ENCODE data around the gene CDC25A. TPM values are rescaled to one million over a fixed set of nuclear protein-coding genes. Genes with fewer than 3 reads are reported as not detected.

Gene CDC25A
- total and polyA plus RNA-seq, 8 donors = 0.28 to 1.1 (median 0.72) TPM

- ATAC-seq (peak; percentile 13 to 71 (median 54)), DNase-seq (no peak), FAIRE-seq (no peak)
- Histone ChIP-seq H3K4me3 (no peak overlapping the region), H3K36me3 (no peaks in the 10 kb centered on the region), H3K27ac (peak overlapping the region in 3 of 4 donors; percentile 23 to 62 (median 50)), H3K27me3 (no peaks in the 10 kb centered on the region), H3K4me1 (peaks cover 0 to 10% (median 9%) of the 10 kb centered on the region in 3 donors), H3K9me3 (no peaks in the 10 kb centered on the region)
- intact Hi-C loops (cut with DNase I) = no loop called here
- TF ChIP-seq, protein P1, sequence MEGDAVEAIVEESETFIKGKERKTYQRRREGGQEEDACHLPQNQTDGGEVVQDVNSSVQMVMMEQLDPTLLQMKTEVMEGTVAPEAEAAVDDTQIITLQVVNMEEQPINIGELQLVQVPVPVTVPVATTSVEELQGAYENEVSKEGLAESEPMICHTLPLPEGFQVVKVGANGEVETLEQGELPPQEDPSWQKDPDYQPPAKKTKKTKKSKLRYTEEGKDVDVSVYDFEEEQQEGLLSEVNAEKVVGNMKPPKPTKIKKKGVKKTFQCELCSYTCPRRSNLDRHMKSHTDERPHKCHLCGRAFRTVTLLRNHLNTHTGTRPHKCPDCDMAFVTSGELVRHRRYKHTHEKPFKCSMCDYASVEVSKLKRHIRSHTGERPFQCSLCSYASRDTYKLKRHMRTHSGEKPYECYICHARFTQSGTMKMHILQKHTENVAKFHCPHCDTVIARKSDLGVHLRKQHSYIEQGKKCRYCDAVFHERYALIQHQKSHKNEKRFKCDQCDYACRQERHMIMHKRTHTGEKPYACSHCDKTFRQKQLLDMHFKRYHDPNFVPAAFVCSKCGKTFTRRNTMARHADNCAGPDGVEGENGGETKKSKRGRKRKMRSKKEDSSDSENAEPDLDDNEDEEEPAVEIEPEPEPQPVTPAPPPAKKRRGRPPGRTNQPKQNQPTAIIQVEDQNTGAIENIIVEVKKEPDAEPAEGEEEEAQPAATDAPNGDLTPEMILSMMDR (IDR thresholded peaks at IDR 0.05) = no peak
- WGBS, 2 donors = 34 to 41% methylated on average over 4 of the region's 4 CpGs
Measured at GRCh38 chr3:48232232-48232631, 44.0 kb upstream of the CDC25A start.

GRCh38 chr3:48226939-48227338, 38.7 kb upstream of the CDC25A start:
- DNase-seq = no peak

DNA sequence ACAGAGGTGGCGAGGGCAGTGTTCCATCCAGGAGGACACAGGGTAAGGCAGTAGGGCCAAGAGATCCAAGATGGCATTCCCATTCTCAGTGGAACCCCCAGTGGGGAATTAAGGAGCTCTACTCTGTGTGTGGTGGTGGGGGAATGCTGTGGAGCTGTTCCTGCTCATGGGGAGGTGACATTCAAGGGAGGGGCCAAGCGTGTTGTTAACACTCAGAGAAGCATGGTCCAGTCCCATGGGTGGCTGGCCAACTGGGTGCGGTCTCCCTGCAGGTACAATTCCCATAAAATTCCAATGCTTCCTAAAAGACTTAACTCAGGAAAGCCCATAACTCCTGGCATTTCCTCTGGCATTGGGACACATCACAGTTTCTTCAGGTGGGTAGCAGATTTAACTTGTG, 37.4 kb upstream of the CDC25A start:
- TF ChIP-seq, protein P1 (IDR thresholded peaks at IDR 0.05) = no peak
- WGBS, 2 donors = 80 to 83% methylated on average over 3 of the region's 3 CpGs
- ATAC-seq (no peak), DNase-seq (no peak), FAIRE-seq (no peak)
- Histone ChIP-seq H3K27ac (no peak overlapping the region), H3K36me3 (no peaks in the 10 kb centered on the region), H3K4me1 (no peaks in the 10 kb centered on the region), H3K9me3 (no peaks in the 10 kb centered on the region), H3K27me3 (no peaks in the 10 kb centered on the region), H3K4me3 (no peak overlapping the region)
- intact Hi-C loops (cut with DNase I) = no loop called here

More at GRCh38 chr3:48226939-48227338, 38.7 kb upstream of the CDC25A start:
- WGBS, 2 donors = 21 to 54% methylated on average over 3 of the region's 3 CpGs
- Histone ChIP-seq H3K27me3 (no peaks in the 10 kb centered on the region), H3K36me3 (no peaks in the 10 kb centered on the region), H3K4me3 (no peak overlapping the region), H3K9me3 (no peaks in the 10 kb centered on the region), H3K4me1 (peaks cover 0 to 4% (median 0%) of the 10 kb centered on the region in 3 donors), H3K27ac (no peak overlapping the region)
- TF ChIP-seq, protein P1 (IDR thresholded peaks at IDR 0.05) = no peak
- no peak for FAIRE-seq
- ATAC-seq = no peak
- intact Hi-C loops (cut with DNase I) = no loop called here

DNA sequence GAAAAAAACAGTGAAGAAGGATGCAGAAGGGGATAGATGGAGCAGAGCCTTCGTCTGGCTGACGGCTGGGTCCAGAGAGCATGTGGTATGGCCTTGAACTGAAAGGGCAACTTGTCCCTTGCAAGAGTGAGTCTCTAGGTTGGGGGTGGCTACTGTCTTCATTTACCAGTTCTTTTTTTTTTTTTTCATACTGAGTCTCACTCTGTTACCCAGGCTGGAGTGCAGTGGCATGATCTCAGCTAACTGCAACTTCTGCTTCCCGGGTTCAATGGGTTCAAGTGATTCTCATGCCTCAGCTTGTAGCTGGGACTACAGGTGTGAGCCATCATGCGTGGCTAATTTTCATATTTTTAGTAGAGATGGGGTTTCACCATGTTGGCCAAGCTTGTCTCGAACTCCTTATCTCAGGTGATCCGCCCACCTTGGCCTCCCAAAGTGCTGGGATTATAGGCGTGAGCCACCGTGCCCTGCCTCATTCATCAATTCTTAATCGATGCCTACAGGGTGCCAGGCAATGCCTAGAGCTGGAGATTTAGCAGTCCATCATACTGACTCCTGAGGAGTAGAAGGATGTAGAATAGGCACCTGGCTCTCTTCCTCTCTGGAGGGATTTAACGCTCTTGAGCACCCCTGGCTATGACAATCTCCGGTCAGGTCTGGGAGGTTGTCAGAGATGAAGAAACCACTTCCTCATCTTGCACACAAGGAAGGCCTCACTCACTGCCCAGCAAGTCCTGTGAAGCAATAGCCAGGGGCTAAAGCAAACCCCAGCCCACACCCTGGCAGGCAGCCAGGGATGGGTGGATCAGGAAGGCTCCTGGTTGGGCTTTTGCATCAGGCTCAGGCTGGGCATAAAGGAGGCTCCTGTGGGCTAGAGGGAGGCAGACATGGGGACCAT, 34.6 kb upstream of the CDC25A start, which contains the start of gene CAMP:
CAMP (plus strand) TSS at position 880 of the 898 bp plus-strand sequence; CDS start at position 897, 17 bp downstream.
- TF ChIP-seq, protein P1 (IDR thresholded peaks at IDR 0.05) = no peak
- Histone ChIP-seq H3K36me3 (no peaks in the 10 kb centered on the region), H3K4me1 (no peaks in the 10 kb centered on the region), H3K4me3 (no peak within 1 kb of the TSS), H3K9me3 (no peaks in the 10 kb centered on the region), H3K27me3 (no peaks in the 10 kb centered on the region), H3K27ac (no peak within 1 kb of the TSS)
- intact Hi-C loops (cut with DNase I) = no loop called here
- no peak for FAIRE-seq
- peak in 3 of 4 donors; percentile 35 to 79 (median 77) for ATAC-seq
- 78 to 79% methylated on average over 11 of the region's 11 CpGs for WGBS, 2 donors
- peak in 4 of 6 donors; percentile 30 to 74 (median 46) for DNase-seq

DNA sequence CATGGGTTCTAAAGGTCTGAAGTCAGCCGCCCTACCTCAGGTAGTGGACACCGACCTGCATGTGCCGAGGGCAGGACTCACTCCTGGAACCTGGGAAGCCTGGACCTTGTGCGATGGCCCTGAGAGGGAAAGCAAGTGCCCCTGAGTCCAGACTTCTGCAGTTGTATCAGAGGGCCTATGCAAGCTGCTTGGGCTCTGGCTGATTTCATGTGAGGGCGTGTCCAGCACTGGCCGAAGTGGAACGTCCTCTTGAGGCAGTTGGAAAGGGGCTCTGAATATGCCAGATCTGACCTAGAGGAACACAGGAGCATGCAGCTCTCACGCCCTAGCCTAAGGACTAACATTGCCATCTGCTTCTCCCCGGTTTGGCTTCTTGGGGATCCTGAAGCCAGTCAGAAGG, 32.5 kb upstream of the CDC25A start:
- WGBS, 2 donors = 80 to 86% methylated on average over 9 of the region's 9 CpGs
- TF ChIP-seq, protein P1 (IDR thresholded peaks at IDR 0.05) = no peak
- Histone ChIP-seq H3K27me3 (no peaks in the 10 kb centered on the region), H3K4me3 (no peak overlapping the region), H3K36me3 (no peaks in the 10 kb centered on the region), H3K9me3 (no peaks in the 10 kb centered on the region), H3K27ac (no peak overlapping the region), H3K4me1 (peaks cover 0 to 3% (median 0%) of the 10 kb centered on the region in 3 donors)
- DNase-seq (no peak), FAIRE-seq (no peak), ATAC-seq (no peak)
- intact Hi-C loops (cut with DNase I) = no loop called here
